Spleen (tissue), 7 donors: ENCODE results near the gene CGRRF1.

Source experiments
- POLR2AphosphoS5 ChIP-seq, 3 donors: sonication (generic); formaldehyde crosslinking; IDR thresholded peaks; one replicate each; pipeline ENCODE4 v1.5.1; 2017; ENCODE audit warnings: antibody characterized with exemption in 3 of 3
- TF ChIP-seq, protein P1 (sequence below), 11 experiments: fragments of 200-600 bp in 7 of 11; fragments of 450-650 bp in 4 of 11; sonication (generic) in 4 of 11; IDR thresholded peaks in 8 of 11; conservative IDR thresholded peaks in 3 of 11; 1 replicate in 7 of 11; 2 replicates in 4 of 11; pipeline versions ENCODE4 v1.4.0 to v1.8.0; 2016 to 2021; ENCODE audit warnings: antibody characterized with exemption in 11 of 11, inconsistent platforms in 4 of 11, mild to moderate bottlenecking in 1 of 11
- donor health status: DM: no; HTN: no; CAD: no; lungs with moderate emphysema.
- donor health status: DM: no; HTN: no; CAD: no.
- donor health status: DM: no; HTN: no; CAD: no.

DNA sequence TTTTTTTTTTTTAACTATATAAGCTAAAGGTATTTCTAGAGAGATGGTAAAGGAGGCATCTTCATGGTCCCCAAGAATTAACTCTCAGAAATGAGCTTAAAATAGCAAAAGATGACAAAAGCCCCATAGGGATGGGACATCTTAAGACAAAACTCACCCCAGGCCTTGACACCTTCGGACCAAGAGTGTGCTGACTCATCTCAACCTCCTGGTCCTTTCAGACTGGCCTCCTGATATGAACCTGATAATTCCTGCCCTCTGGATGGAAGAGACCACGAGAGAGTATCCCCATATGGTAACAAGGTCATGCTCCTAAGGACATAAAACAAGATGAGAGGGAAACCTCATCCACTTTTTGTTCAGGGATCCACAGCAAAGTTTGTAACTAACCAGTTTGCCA, 12.5 kb upstream of the CGRRF1 start:
- TF ChIP-seq, protein P1, sequence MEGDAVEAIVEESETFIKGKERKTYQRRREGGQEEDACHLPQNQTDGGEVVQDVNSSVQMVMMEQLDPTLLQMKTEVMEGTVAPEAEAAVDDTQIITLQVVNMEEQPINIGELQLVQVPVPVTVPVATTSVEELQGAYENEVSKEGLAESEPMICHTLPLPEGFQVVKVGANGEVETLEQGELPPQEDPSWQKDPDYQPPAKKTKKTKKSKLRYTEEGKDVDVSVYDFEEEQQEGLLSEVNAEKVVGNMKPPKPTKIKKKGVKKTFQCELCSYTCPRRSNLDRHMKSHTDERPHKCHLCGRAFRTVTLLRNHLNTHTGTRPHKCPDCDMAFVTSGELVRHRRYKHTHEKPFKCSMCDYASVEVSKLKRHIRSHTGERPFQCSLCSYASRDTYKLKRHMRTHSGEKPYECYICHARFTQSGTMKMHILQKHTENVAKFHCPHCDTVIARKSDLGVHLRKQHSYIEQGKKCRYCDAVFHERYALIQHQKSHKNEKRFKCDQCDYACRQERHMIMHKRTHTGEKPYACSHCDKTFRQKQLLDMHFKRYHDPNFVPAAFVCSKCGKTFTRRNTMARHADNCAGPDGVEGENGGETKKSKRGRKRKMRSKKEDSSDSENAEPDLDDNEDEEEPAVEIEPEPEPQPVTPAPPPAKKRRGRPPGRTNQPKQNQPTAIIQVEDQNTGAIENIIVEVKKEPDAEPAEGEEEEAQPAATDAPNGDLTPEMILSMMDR (IDR thresholded peaks at IDR 0.05 in 8 of 11, conservative IDR thresholded peaks at IDR 0.05 in 3 of 11): no peak
- no peak for TF ChIP-seq POLR2AphosphoS5 (IDR thresholded peaks at IDR 0.05)
